ENCODE data around the gene AGFG2. TPM values are rescaled to one million over a fixed set of nuclear protein-coding genes. Genes with fewer than 3 reads are reported as not detected.
A peak's percentile ranks its signal among the peaks of the same experiment; 100 is the strongest.

Gene AGFG2
- total and polyA plus RNA-seq, 2 of the 13 experiments (the other 11 are each of a cell fraction or from before 2014, with no cell fraction given) = 125 to 132 TPM

DNA sequence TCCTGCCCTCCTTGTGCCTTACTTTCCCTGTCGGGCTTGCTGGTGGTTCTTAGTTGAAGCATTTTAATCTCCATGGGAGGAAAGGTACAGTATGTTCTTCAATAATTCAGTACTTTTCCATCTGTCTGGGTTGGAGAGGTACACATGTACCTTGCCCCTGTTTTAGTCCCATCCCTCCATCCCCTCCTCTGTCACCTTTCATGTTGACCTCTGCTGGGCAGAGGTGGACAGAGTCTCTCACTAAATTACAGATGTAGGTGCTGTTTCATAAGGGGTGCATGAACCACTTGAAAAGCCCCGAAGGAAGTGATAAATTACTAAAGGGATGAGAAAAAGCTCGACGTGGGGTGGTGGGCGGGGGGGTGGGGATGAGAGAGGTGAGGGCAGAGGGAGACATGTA, 5.4 kb downstream of the AGFG2 start (continued):
- TF ChIP-seq, protein P1, sequence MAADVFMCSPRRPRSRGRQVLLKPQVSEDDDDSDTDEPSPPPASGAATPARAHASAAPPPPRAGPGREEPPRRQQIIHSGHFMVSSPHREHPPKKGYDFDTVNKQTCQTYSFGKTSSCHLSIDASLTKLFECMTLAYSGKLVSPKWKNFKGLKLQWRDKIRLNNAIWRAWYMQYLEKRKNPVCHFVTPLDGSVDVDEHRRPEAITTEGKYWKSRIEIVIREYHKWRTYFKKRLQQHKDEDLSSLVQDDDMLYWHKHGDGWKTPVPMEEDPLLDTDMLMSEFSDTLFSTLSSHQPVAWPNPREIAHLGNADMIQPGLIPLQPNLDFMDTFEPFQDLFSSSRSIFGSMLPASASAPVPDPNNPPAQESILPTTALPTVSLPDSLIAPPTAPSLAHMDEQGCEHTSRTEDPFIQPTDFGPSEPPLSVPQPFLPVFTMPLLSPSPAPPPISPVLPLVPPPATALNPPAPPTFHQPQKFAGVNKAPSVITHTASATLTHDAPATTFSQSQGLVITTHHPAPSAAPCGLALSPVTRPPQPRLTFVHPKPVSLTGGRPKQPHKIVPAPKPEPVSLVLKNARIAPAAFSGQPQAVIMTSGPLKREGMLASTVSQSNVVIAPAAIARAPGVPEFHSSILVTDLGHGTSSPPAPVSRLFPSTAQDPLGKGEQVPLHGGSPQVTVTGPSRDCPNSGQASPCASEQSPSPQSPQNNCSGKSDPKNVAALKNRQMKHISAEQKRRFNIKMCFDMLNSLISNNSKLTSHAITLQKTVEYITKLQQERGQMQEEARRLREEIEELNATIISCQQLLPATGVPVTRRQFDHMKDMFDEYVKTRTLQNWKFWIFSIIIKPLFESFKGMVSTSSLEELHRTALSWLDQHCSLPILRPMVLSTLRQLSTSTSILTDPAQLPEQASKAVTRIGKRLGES (CRISPR knock-in tag; IDR thresholded peaks at IDR 0.05; ENCODE audit: borderline replicate concordance) = no peak
- TF ChIP-seq ZNF382 (CRISPR knock-in tag; IDR thresholded peaks at IDR 0.05; ENCODE audit: borderline replicate concordance) = no peak
- no peak for TF ChIP-seq YEATS2 (CRISPR knock-in tag; IDR thresholded peaks at IDR 0.05; ENCODE audit: borderline replicate concordance)
- no peak for TF ChIP-seq SNRNP70 (IDR thresholded peaks at IDR 0.05; ENCODE audit: low read depth, low read length)
- no peak for TF ChIP-seq MAFK (conservative IDR thresholded peaks at IDR 0.05 in 1 of 2, IDR thresholded peaks at IDR 0.05 in 1 of 2; ENCODE audit: low read length in 2 of 2)
- TF ChIP-seq, protein P2, sequence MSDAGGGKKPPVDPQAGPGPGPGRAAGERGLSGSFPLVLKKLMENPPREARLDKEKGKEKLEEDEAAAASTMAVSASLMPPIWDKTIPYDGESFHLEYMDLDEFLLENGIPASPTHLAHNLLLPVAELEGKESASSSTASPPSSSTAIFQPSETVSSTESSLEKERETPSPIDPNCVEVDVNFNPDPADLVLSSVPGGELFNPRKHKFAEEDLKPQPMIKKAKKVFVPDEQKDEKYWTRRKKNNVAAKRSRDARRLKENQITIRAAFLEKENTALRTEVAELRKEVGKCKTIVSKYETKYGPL (CRISPR knock-in tag; IDR thresholded peaks at IDR 0.05) = no peak
- TF ChIP-seq, protein P3, sequence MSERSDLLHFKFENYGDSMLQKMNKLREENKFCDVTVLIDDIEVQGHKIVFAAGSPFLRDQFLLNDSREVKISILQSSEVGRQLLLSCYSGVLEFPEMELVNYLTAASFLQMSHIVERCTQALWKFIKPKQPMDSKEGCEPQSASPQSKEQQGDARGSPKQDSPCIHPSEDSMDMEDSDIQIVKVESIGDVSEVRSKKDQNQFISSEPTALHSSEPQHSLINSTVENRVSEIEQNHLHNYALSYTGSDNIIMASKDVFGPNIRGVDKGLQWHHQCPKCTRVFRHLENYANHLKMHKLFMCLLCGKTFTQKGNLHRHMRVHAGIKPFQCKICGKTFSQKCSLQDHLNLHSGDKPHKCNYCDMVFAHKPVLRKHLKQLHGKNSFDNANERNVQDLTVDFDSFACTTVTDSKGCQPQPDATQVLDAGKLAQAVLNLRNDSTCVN (CRISPR knock-in tag; IDR thresholded peaks at IDR 0.05; ENCODE audit: borderline replicate concordance) = no peak
- TF ChIP-seq ZNF570 (CRISPR knock-in tag; IDR thresholded peaks at IDR 0.05; ENCODE audit: borderline replicate concordance) = no peak
- peak; percentile 44; the same call in 1 of the 2 replicates for TF ChIP-seq FOSL2 (CRISPR knock-in tag; IDR thresholded peaks at IDR 0.05)
- no peak for TF ChIP-seq THYN1 (CRISPR knock-in tag; IDR thresholded peaks at IDR 0.05; ENCODE audit: borderline replicate concordance, low read depth)
- peak; percentile 75; the same call in 1 of the 2 replicates for TF ChIP-seq ETV5 (CRISPR knock-in tag; IDR thresholded peaks at IDR 0.05; ENCODE audit: borderline replicate concordance)
- no peak for TF ChIP-seq SMAD1 (CRISPR knock-in tag; IDR thresholded peaks at IDR 0.05; ENCODE audit: borderline replicate concordance, low read depth)
- no peak for TF ChIP-seq HDAC6 (IDR thresholded peaks at IDR 0.05; ENCODE audit: low read depth, low read length)
- no peak for TF ChIP-seq KDM5B (CRISPR knock-in tag; IDR thresholded peaks at IDR 0.05; ENCODE audit: borderline replicate concordance)
- TF ChIP-seq FOXA1 (IDR thresholded peaks at IDR 0.05) = no peak
- TF ChIP-seq FOXA1 (CRISPR knock-in tag; IDR thresholded peaks at IDR 0.05) = peak; percentile 77
- TF ChIP-seq, protein P4, sequence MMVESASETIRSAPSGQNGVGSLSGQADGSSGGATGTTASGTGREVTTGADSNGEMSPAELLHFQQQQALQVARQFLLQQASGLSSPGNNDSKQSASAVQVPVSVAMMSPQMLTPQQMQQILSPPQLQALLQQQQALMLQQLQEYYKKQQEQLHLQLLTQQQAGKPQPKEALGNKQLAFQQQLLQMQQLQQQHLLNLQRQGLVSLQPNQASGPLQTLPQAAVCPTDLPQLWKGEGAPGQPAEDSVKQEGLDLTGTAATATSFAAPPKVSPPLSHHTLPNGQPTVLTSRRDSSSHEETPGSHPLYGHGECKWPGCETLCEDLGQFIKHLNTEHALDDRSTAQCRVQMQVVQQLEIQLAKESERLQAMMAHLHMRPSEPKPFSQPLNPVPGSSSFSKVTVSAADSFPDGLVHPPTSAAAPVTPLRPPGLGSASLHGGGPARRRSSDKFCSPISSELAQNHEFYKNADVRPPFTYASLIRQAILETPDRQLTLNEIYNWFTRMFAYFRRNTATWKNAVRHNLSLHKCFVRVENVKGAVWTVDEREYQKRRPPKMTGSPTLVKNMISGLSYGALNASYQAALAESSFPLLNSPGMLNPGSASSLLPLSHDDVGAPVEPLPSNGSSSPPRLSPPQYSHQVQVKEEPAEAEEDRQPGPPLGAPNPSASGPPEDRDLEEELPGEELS (CRISPR knock-in tag; IDR thresholded peaks at IDR 0.05) = peak; percentile 46; the same call in 1 of the 2 replicates
- TF ChIP-seq, protein P5, sequence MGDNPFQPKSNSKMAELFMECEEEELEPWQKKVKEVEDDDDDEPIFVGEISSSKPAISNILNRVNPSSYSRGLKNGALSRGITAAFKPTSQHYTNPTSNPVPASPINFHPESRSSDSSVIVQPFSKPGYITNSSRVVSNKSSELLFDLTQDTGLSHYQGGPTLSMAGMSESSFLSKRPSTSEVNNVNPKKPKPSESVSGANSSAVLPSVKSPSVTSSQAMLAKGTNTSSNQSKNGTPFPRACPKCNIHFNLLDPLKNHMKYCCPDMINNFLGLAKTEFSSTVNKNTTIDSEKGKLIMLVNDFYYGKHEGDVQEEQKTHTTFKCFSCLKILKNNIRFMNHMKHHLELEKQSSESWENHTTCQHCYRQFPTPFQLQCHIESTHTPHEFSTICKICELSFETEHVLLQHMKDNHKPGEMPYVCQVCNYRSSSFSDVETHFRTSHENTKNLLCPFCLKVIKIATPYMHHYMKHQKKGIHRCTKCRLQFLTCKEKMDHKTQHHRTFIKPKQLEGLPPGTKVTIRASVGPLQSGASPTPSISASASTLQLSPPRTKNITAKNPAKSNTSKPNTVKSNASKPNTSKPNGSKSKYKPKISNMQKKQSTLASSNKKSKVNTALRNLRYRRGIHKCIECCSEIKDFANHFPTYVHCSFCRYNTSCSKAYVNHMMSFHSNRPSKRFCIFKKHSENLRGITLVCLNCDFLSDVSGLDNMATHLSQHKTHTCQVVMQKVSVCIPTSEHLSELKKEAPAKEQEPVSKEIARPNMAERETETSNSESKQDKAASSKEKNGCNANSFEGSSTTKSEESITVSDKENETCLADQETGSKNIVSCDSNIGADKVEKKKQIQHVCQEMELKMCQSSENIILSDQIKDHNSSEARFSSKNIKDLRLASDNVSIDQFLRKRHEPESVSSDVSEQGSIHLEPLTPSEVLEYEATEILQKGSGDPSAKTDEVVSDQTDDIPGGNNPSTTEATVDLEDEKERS (CRISPR knock-in tag; IDR thresholded peaks at IDR 0.05) = no peak
